Activated T-cell treated with anti-CD3 and anti-CD28 coated beads, Interleukin-2, amount 50 U/mL, for 72 hours (primary cell): ENCODE data around the gene SEC22C. TPM values are rescaled to one million over a fixed set of nuclear protein-coding genes. Genes with fewer than 3 reads are reported as not detected.
A peak's percentile ranks its signal among the peaks of the same experiment; 100 is the strongest.

Source experiments
- ATAC-seq, 2 donors: fragments of 150-1000 bp; cut with Tn5 transposase; replicated peaks in 1 of 2; 2 replicates each; pipeline ENCODE4 v1.10.0; 2021; ENCODE audit warnings: moderate library complexity in 2 of 2, mild to moderate bottlenecking in 1 of 2
- DNase-seq, 2 donors: peaks; one replicate each; pipeline ENCODE4 v3.0.0; 2021 to 2022; ENCODE audit warnings: mixed read lengths in 1 of 2
- H3K27ac Mint-ChIP-seq: one replicate; pipeline ENCODE4 v1.8.0; 2022; ENCODE audit warnings: mild to moderate bottlenecking, moderate library complexity, mixed read lengths
- H3K27me3 Mint-ChIP-seq: one replicate; pipeline ENCODE4 v1.8.0; 2022; ENCODE audit warnings: low read depth, mixed read lengths
- H3K36me3 Mint-ChIP-seq, 2 donors: one replicate each; pipeline ENCODE4 v1.8.0; 2022; ENCODE audit warnings: mixed read lengths in 2 of 2, mild to moderate bottlenecking in 1 of 2; ENCODE audit not compliant: insufficient read depth in 2 of 2
- H3K4me1 Mint-ChIP-seq: one replicate; pipeline ENCODE4 v1.8.0; 2022; ENCODE audit warnings: low read depth, mixed read lengths
- H3K4me3 Mint-ChIP-seq, 2 donors: one replicate each; pipeline ENCODE4 v1.8.0; 2022; ENCODE audit warnings: mild to moderate bottlenecking in 2 of 2, mixed read lengths in 2 of 2, moderate library complexity in 2 of 2
- H3K9me3 Mint-ChIP-seq, 2 donors: one replicate each; pipeline ENCODE4 v1.8.0; 2022; ENCODE audit warnings: mixed read lengths in 2 of 2
- total RNA-seq, 2 donors: library from RNA; stranded (reverse); gene quantifications; one replicate each; pipeline ENCODE4 v1.2.3, GENCODE V29; 2022

Gene SEC22C
- total RNA-seq, 2 donors from 2014 or later, result 60.6 to 66.4 TPM

DNA sequence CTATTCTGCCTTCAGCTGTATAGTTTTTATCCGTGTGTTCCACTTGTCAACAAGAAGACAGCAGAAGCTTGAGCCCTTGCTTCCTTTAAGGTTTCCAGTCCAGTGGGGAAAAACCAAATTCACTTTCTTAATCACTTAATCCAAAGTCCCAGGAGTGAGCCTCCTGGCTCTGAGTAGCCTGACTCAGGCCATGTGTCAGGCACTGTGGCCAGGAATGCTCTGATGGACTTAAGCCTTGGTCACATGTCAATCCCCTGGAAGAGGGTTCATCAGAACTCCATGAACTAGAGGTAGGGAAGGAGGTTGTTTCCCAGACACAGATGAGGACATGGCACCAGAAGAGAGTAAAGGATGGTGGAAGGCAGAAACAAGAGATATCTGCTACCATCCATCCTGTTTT lies 70.6 kb downstream of the SEC22C start:
- peaks cover 34% of the 10 kb centered on the region for H3K4me1 Mint-ChIP-seq
- H3K36me3 Mint-ChIP-seq, result no peaks in the 10 kb centered on the region
- no peaks in the 10 kb centered on the region for H3K9me3 Mint-ChIP-seq
- ATAC-seq (no peak), DNase-seq (no peak)
- no peaks in the 10 kb centered on the region for H3K27me3 Mint-ChIP-seq
- no peak overlapping the region for H3K27ac Mint-ChIP-seq
- no peak overlapping the region for H3K4me3 Mint-ChIP-seq

DNA sequence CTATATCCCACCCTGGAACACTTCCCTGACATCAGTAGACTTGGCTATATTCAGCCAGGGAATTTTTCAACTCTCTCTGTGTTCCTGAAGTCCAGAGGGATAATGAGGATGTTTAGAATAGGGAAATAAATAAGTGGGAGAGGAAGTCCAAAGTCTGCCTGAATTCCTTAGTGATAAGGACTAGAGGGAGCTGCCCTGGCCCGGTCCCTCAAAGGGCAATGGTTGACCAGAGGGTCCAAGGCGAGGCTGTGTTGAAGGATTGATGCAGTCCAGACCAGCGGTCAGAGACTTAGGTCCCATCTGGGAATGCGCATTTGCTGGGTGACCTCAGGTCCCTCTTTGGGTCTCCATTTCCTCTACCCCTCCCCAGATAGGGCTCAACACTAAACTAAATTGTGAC lies 71.4 kb downstream of the SEC22C start:
- ATAC-seq (no peak), DNase-seq (no peak)
- Mint-ChIP-seq H3K27me3 (no peaks in the 10 kb centered on the region), H3K4me1 (peaks cover 29% of the 10 kb centered on the region), H3K36me3 (no peaks in the 10 kb centered on the region), H3K27ac (no peak overlapping the region), H3K4me3 (no peak overlapping the region), H3K9me3 (no peaks in the 10 kb centered on the region)

DNA sequence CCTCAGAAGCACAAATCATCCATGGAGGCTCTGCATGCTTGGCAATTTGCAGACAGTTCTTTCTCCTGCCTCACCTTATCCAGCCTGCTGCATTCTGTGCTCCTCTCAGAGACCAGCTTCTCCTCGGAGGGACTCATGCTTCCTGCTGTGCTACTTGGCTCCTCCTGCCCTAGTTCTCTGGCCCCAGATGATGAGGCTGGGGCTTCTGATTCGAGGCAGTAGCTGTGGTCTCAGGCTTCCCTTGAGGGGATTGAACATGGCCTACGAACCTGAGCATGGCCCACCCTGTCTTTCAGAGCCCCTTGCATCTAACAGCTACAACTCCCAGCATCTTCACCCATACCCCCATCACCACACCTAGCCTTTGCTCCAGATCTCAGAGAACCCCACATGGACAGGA lies 72.7 kb downstream of the SEC22C start:
- Mint-ChIP-seq H3K36me3 (no peaks in the 10 kb centered on the region), H3K4me1 (peaks cover 29% of the 10 kb centered on the region), H3K27ac (no peak overlapping the region), H3K9me3 (no peaks in the 10 kb centered on the region), H3K4me3 (no peak overlapping the region), H3K27me3 (no peaks in the 10 kb centered on the region)
- no peak for DNase-seq
- no peak for ATAC-seq

DNA sequence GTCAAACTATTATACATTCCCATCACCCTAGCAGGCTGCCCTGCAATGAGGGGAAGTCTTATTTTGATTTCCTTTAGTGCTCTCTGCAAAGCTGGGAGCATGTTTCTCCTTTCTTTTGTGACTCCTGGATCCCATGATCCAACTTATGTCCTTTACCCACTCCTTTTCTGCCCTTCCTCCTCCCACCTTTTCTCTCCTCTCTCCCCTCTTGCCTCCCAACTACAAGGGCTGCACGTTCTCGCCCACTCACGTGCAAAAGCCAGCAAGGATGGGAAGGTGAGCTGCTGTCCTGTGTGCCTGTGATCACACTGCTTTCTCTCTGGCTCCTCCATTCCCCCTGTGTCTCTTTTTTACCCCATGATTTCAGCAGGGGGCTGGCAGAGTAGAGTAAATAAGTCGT lies 73.2 kb downstream of the SEC22C start:
- Mint-ChIP-seq H3K4me1 (peaks cover 33% of the 10 kb centered on the region), H3K36me3 (no peaks in the 10 kb centered on the region), H3K27ac (no peak overlapping the region), H3K9me3 (no peaks in the 10 kb centered on the region), H3K4me3 (no peak overlapping the region), H3K27me3 (no peaks in the 10 kb centered on the region)
- ATAC-seq (no peak), DNase-seq (no peak)

DNA sequence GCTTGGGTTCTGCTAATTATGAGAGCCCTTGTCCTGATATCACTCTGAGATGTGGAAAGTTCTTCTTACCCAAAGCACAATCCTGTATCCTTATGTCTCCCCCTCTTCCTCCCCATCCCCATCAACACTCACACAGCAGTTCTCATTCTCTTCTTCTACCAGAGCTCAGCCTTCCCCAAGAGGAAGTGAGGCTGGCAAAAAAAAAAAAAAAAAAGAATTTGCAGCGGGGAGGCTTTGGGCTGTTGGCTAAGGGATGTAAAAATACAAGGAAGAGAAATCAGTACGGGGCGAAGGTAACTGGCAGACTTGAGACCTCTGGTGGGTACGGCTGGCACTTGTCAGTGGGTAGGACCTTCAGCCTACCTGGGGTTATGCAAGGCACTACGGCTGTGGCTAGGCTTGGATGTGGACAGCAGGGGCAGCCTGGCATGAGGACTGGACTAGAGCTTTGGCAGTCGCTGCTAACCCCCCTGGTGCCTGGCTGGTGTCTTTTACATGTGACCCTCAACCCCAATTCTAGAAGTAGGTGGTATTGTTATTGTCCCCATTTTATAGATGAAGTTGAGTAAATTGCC lies 73.9 kb downstream of the SEC22C start:
- DNase-seq (no peak), ATAC-seq (no peak)
- H3K4me3 Mint-ChIP-seq, result peak overlapping the region in 1 of 2 donors; percentile 49
- peak overlapping the region; percentile 36 for H3K27ac Mint-ChIP-seq
- no peaks in the 10 kb centered on the region for H3K36me3 Mint-ChIP-seq
- H3K9me3 Mint-ChIP-seq, result no peaks in the 10 kb centered on the region
- H3K4me1 Mint-ChIP-seq, result peaks cover 41% of the 10 kb centered on the region
- H3K27me3 Mint-ChIP-seq, result no peaks in the 10 kb centered on the region

DNA sequence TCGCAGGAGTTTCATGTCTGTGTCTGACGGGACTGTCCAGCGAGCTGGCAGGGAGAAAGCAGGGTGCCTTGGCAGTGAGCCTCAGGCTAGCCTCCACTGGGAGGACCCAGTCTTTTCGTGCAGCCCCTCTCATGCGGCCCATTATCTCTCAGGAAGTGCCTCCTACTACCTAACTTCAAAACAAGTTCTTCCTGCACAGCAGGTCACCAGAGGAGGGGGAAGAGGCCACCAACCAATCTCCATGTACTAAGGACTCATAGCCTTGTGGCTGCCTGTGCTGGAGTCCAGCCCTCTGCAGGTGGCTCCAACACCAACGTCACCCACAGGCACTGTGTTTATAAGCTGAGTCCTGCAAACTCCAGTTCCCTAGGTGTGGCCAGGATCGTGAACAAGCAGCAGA lies 74.5 kb downstream of the SEC22C start:
- peaks cover 42% of the 10 kb centered on the region for H3K4me1 Mint-ChIP-seq
- ATAC-seq (no peak), DNase-seq (no peak)
- peak overlapping the region; percentile 49 to 56 for H3K4me3 Mint-ChIP-seq
- peak overlapping the region; percentile 58 for H3K27ac Mint-ChIP-seq
- H3K9me3 Mint-ChIP-seq, result no peaks in the 10 kb centered on the region
- no peaks in the 10 kb centered on the region for H3K36me3 Mint-ChIP-seq
- H3K27me3 Mint-ChIP-seq, result no peaks in the 10 kb centered on the region

DNA sequence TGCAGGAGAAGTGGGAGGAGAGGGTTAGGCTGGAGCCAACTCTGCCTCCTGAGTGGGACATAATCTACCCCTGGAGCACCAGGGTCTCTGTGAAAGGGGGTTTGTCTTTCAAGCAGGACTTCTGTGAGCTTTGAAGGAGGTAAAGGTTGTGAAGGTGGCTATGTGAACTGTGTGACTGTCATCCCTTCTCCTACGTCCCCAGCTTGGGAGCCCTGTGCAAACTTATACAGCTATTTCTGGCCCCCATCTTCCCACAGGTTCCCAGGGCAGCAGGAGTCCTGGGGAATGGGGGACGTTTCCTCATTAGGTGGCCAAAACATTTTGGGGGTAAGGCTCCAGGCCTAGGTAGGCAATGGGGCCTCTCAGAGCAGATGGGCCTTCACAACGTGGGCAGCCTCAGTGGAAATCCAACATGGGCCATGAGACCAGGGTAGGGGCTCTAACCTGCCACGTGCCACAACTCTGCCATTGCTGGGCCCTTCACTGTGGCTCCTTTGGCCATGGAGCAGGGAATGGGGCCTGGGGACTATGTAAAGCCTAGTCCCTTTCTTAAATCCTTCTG lies 75.8 kb downstream of the SEC22C start:
- peaks cover 49% of the 10 kb centered on the region for H3K4me1 Mint-ChIP-seq

DNA sequence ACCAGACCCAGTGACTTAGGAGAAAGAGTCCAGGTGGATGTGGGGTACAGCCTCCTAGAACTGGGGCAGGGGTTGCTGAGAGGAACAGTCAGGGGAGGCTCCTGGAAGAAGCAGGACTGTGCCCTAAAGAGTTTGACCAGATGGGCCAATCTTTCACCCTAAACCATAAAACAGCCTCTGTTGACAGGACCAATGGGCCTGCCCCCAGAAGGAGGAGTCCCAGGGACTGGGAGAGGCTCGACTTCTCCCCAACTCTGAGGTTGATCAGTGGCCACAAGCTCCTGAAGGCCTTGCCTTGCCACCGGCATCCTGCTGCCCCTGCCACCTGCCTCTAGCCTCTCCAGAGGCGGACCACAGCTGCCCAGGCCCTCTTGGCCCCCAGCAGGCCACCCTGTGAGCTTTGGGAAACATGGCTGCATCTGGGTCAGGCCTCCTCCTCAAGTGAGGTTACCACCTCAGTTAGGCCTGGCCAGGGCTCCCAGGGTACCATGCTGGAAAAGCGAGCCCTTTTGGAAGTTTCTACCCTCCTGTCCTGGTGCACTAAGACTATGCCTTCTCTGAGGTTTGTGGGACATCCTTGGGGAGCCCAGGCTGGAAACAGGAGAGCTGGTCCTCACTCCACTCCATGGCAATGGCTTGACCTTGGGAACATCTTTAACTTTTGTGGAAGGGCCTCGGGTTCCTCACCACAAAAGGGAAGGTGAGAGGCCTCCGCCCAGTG lies 76.5 kb downstream of the SEC22C start:
- H3K4me3 Mint-ChIP-seq, result no peak overlapping the region
- H3K36me3 Mint-ChIP-seq, result no peaks in the 10 kb centered on the region
- H3K9me3 Mint-ChIP-seq, result no peaks in the 10 kb centered on the region
- H3K27me3 Mint-ChIP-seq, result peaks cover 14% of the 10 kb centered on the region
- peaks cover 54% of the 10 kb centered on the region for H3K4me1 Mint-ChIP-seq
- no peak overlapping the region for H3K27ac Mint-ChIP-seq
- DNase-seq (no peak), ATAC-seq (no peak)

More for the DNA sequence above, 75.8 kb downstream of the SEC22C start:
- no peak for DNase-seq
- H3K27me3 Mint-ChIP-seq, result peaks cover 7% of the 10 kb centered on the region
- H3K4me3 Mint-ChIP-seq, result no peak overlapping the region
- ATAC-seq, result no peak
- no peaks in the 10 kb centered on the region for H3K36me3 Mint-ChIP-seq
- no peaks in the 10 kb centered on the region for H3K9me3 Mint-ChIP-seq
- peak overlapping the region; percentile 79 for H3K27ac Mint-ChIP-seq

DNA sequence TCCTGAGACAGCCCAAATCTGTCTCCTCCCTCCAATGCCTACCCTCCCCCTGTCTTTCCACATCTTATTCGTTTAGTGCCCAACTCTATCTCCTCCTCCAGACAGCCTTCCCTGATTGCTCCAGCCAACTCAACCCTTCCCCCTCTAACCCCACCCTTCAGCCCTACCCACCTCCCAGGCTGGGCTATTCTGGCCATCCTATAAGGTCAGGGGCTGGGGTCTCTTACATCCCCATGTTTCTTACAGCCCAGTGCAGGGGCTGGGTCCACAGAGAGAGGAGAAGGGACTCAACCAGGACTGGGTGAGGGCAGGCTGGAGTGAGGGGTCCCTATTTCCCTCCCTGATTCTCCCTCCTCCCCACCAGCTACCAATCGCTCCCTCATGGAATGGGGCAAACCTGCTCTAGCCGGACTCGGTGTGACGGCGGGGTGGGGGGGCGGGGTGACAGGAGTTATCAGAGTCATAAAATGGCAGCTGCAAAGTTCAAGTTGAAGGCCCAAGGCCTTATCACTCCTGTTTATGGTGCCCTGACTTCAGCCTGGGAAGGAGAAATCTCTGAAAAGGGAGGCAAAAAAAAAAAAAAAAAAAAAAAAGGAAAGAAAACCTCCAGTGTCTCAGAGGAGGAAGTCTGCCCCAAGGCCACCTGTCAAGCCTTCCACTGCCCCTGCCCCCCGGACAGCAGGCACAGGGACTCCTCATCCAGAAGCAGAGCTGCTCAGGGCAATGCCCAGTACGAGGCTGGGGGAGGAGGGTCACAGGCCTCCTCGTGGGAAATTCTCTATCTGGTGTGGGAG lies 77.2 kb downstream of the SEC22C start:
- H3K4me1 Mint-ChIP-seq, result peaks cover 54% of the 10 kb centered on the region
- peaks cover 21% of the 10 kb centered on the region for H3K27me3 Mint-ChIP-seq
- H3K27ac Mint-ChIP-seq, result no peak overlapping the region
- no peak for ATAC-seq
- no peaks in the 10 kb centered on the region for H3K36me3 Mint-ChIP-seq
- no peaks in the 10 kb centered on the region for H3K9me3 Mint-ChIP-seq
- H3K4me3 Mint-ChIP-seq, result peak overlapping the region; percentile 24 to 50
- no peak for DNase-seq

DNA sequence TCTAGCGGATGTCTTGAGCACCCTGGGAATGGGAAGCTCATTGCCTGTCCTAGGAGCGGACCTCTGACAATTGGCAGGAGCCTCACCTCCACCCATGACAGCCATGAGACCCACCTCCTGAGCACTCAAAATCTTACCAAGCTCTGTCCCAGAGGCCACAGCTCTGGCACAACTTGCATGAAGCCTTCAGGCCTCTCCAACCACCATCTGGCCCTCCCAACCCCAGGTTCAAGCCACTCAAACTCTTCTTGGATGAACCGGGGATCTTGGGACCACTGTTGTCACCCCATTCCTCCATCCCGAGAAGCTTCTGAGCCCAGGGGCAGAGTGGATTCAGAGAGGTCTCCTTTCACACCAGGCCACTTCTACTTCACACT lies 77.8 kb downstream of the SEC22C start:
- Mint-ChIP-seq H3K4me1 (peaks cover 59% of the 10 kb centered on the region), H3K27ac (no peak overlapping the region), H3K4me3 (peak overlapping the region; percentile 3 to 50), H3K9me3 (no peaks in the 10 kb centered on the region), H3K36me3 (no peaks in the 10 kb centered on the region), H3K27me3 (peaks cover 25% of the 10 kb centered on the region)
- ATAC-seq (no peak), DNase-seq (no peak)

DNA sequence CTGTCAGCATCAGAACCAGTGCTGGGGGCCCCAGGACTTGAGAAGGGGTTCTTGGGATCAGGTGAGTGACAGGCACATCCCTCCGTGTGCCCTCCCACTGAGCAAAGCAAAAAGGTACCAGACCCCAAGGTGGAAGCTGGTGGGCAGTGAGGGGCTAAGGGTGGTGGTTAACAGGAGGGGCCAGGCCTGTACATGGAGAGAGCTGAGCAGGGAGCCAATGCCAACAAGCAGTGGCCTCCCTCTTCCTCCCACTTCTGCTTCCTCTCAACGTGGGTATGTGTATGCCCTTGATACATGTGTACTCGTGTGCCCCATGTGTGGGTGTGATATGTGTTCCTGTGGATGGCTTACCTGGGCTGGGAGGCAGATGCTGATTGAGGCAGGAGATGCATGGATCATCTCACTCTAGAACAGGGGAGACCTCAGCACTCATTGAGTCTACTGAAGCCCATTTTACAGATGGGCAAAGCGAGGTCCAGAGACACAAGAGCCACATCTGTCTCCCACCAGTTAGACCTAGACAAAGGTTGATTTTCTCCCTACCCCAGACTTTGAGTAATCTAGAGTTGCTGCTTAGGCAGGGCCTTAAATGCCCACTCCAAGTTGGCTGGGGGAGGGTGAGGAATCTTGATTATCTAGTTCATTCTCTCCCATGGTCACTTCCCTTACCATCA lies 78.4 kb downstream of the SEC22C start:
- peaks cover 54% of the 10 kb centered on the region for H3K4me1 Mint-ChIP-seq
- no peak overlapping the region for H3K27ac Mint-ChIP-seq
- peak overlapping the region; percentile 78 to 81 for H3K4me3 Mint-ChIP-seq
- ATAC-seq, result no peak
- DNase-seq, result no peak
- no peaks in the 10 kb centered on the region for H3K36me3 Mint-ChIP-seq
- H3K27me3 Mint-ChIP-seq, result peaks cover 31% of the 10 kb centered on the region
- H3K9me3 Mint-ChIP-seq, result no peaks in the 10 kb centered on the region

DNA sequence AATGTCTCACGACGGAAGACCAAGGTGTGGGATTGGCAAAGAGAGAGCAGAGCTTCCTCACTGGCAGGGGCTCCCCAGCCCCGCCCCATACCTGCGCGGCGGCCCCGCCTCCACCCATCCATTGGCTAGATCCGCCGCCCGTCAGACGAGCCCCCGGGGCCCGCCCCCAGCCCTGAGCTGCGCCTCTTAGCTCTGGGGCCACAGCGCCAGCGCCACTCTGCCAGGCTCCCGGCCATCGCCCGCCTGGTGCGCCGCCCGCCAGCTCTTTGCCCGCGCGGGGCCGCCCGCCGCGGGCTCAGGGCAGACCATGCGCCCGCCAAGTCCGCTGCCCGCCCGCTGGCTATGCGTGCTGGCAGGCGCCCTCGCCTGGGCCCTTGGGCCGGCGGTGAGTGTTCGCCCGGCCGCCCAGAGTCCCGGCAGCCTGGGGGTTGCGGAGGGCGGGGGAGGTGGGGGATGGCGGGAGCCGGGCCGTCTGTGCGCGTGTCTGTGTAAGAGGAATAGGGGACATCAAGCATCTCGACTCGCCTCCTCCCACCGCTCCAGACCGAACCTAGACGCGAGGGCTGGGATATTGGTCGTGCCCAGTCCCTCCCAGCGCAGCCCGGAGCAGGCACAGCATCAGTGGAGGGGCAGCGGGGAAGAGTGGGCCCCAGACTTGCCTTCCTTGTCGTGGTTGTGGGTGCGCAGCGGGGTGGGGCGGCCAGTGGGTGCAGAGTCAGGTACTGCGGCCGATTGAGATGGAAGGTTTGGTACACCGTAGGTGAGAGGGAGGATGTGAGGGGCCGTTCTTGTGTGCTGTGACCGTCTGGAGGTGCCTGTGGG lies 79.1 kb downstream of the SEC22C start, which contains the start of gene VIPR1:
Gene VIPR1, plus strand, starts transcription at position 215 of the 822 bp plus-strand sequence. Its CDS starts 93 bp downstream, at position 308.
- Mint-ChIP-seq H3K36me3 (no peaks in the 10 kb centered on the region), H3K9me3 (no peaks in the 10 kb centered on the region), H3K27me3 (peaks cover 38% of the 10 kb centered on the region), H3K4me1 (peaks cover 50% of the 10 kb centered on the region), H3K4me3 (peak within 1 kb of the TSS; percentile 92 to 93), H3K27ac (no peak within 1 kb of the TSS)
- ATAC-seq (peak; percentile 93 to 95), DNase-seq (peak; percentile 94 to 95)
